Retinal pigment epithelial cell (primary cell): ENCODE measurements around the gene B4GALT3.

Experiments
- DNase-seq: peaks from one replicate; pipeline ENCODE4 v3.0.0-alpha.2; 2010; ENCODE audit warnings: low read depth
- H3K4me3 ChIP-seq: 2 replicates; pipeline ENCODE4 v1.5.1; 2011; ENCODE audit warnings: mild to moderate bottlenecking, low read length, control low read depth, moderate library complexity
- TF ChIP-seq, protein P1 (sequence below): conservative IDR thresholded peaks from 2 replicates; pipeline ENCODE4 v1.5.1; 2011; ENCODE audit warnings: low read depth, low read length, control low read depth, inconsistent platforms

The B4GALT3 gene

GRCh38 chr1:161153176-161153575 lies 24.1 kb downstream of the B4GALT3 start:
- peak overlapping the region; percentile 84 for H3K4me3 ChIP-seq
- TF ChIP-seq, protein P1, sequence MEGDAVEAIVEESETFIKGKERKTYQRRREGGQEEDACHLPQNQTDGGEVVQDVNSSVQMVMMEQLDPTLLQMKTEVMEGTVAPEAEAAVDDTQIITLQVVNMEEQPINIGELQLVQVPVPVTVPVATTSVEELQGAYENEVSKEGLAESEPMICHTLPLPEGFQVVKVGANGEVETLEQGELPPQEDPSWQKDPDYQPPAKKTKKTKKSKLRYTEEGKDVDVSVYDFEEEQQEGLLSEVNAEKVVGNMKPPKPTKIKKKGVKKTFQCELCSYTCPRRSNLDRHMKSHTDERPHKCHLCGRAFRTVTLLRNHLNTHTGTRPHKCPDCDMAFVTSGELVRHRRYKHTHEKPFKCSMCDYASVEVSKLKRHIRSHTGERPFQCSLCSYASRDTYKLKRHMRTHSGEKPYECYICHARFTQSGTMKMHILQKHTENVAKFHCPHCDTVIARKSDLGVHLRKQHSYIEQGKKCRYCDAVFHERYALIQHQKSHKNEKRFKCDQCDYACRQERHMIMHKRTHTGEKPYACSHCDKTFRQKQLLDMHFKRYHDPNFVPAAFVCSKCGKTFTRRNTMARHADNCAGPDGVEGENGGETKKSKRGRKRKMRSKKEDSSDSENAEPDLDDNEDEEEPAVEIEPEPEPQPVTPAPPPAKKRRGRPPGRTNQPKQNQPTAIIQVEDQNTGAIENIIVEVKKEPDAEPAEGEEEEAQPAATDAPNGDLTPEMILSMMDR, result no peak
- no peak for DNase-seq

GRCh38 chr1:161145832-161146231 lies 31.5 kb downstream of the B4GALT3 start:
- H3K4me3 ChIP-seq, result no peak overlapping the region
- DNase-seq, result no peak
- TF ChIP-seq, protein P1, result no peak

- no peak for DNase-seq
- TF ChIP-seq, protein P1, result no peak
- H3K4me3 ChIP-seq, result no peak overlapping the region
Measured at GRCh38 chr1:161140755-161141400, 36.4 kb downstream of the B4GALT3 start.

DNA sequence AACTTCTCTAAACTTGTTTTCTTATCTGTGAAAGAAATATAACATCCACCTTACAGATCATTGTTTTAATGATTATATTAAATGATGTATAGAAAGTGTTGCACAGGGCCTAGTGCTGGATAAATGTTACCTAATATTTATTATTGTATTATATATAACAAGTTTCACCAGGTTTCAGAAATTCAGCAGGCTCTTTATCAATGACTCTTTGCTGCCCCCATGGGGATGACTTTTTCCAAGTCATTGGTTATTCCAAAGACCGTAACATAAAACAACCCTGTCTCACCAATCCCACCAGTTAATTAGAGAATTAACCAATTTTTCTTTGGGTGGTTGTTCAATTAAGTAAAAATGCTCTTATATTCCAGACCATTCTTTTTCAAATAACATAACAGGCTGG lies 37.5 kb downstream of the B4GALT3 start:
- no peak for DNase-seq
- H3K4me3 ChIP-seq, result no peak overlapping the region
- TF ChIP-seq, protein P1, result peak; percentile 62

GRCh38 chr1:161138431-161138830 lies 38.9 kb downstream of the B4GALT3 start:
- no peak overlapping the region for H3K4me3 ChIP-seq
- TF ChIP-seq, protein P1, result no peak
- DNase-seq, result no peak

DNA sequence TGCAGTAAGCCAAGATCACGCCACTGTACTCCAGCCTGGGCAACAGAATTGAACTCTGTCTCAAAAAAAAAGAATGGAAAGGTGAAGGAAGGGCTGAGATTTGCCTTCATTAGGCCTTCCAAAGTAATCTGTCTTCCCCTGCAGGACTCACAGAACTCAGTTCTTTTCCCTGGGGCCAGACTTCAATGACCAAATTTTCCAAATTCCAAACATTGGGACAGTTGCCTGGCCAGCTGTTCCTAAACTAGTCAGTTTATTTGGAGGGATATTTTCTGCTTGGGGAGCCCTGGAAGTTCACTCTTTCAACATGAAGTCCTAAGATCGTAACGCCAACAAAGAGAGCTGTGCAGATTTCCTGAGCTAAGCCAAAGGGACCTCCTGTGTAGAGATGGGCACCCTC lies 39.4 kb downstream of the B4GALT3 start:
- DNase-seq, result no peak
- TF ChIP-seq, protein P1, result no peak
- no peak overlapping the region for H3K4me3 ChIP-seq

- peak overlapping the region; percentile 88 for H3K4me3 ChIP-seq
- DNase-seq, result no peak
- TF ChIP-seq, protein P1, result no peak
Measured at GRCh38 chr1:161133220-161133740, 44.0 kb downstream of the B4GALT3 start.
